Heart right ventricle (tissue), 16 donors: ENCODE results near the gene GAB1. TPM values are rescaled to one million over a fixed set of nuclear protein-coding genes. Genes with fewer than 3 reads are reported as not detected.

Experiments used
- ATAC-seq, 8 donors: fragments of 200-7000 bp; cut with Tn5 transposase; one replicate each; pipeline ENCODE4 v1.9.1; 2020; ENCODE audit warnings: mild to moderate bottlenecking in 8 of 8, moderate library complexity in 8 of 8, moderate number of reproducible peaks in 1 of 8
- DNase-seq, 2 donors: peaks; one replicate each; pipeline ENCODE4 v3.0.0-alpha.2; 2020
- H3K27ac ChIP-seq, 10 donors: fragments of 200-600 bp; sonication (generic) in 2 of 10; one replicate each; pipeline versions ENCODE4 v1.5.0 to v1.8.0; 2020 to 2022; ENCODE audit warnings: mild to moderate bottlenecking in 3 of 10
- H3K27me3 ChIP-seq, 7 donors: fragments of 200-600 bp; one replicate each; pipeline ENCODE4 v1.8.0; 2021 to 2022; ENCODE audit warnings: mild to moderate bottlenecking in 2 of 7
- H3K36me3 ChIP-seq, 9 donors: fragments of 200-600 bp; sonication (generic) in 1 of 9; one replicate each; pipeline versions ENCODE4 v1.5.0 to v1.8.0; 2020 to 2022; ENCODE audit warnings: mild to moderate bottlenecking in 2 of 9
- H3K4me1 ChIP-seq, 9 donors: fragments of 200-600 bp; sonication (generic) in 1 of 9; one replicate each; pipeline versions ENCODE4 v1.5.0 to v1.8.0; 2020 to 2022; ENCODE audit warnings: mild to moderate bottlenecking in 4 of 9
- H3K4me3 ChIP-seq, 10 donors: fragments of 200-600 bp; sonication (generic) in 2 of 10; one replicate each; pipeline versions ENCODE4 v1.5.0 to v1.8.0; 2020 to 2022; ENCODE audit warnings: mild to moderate bottlenecking in 7 of 10, moderate library complexity in 2 of 10
- H3K9me3 ChIP-seq, 11 donors: fragments of 200-600 bp in 10 of 11; sonication (generic) in 2 of 11; one replicate each; pipeline versions ENCODE4 v1.5.0 to v1.8.0; 2013 to 2022; ENCODE audit warnings: mild to moderate bottlenecking in 2 of 11, control low read depth in 1 of 11, moderate library complexity in 1 of 11
- CTCF ChIP-seq, 9 donors: fragments of 200-600 bp; sonication (generic) in 2 of 9; IDR thresholded peaks; one replicate each; pipeline versions ENCODE4 v1.5.0 to v1.8.0; 2021 to 2022; ENCODE audit warnings: antibody characterized with exemption in 9 of 9, mild to moderate bottlenecking in 5 of 9, moderate library complexity in 1 of 9
- WGBS, 2 donors: extraction: QIAGEN DNeasy Blood & Tissue Kit; methylation state at CpG; one replicate each; pipeline ENCODE4 v1.1.7; 2013; ENCODE audit warnings: inconsistent platforms in 1 of 2; 5-methylcytosine and 5-hydroxymethylcytosine counted together
- intact Hi-C, 10 donors: fragments of 100-400 bp; cut with DNase I; formaldehyde crosslinking; loops; one replicate each; pipeline versions ENCODE4 v1.11.1 to v1.14.2; 2022
- polyA plus RNA-seq, 2 donors: library from polyadenylated mRNA; stranded (reverse); fragments of 200-250 nt; gene quantifications; one replicate each; pipeline ENCODE4 v1.2.3, GENCODE V29; 2013
- total RNA-seq, 10 donors: library from RNA; stranded (reverse); fragmentation: NEBNext Ultra II Directional in 3 of 10; extraction: Animal tissue kit (Norgen Biotek cat#: 25700) in 3 of 10; gene quantifications; one replicate each; pipeline versions ENCODE4 v1.2.1 to v1.2.4, GENCODE V29; 2021 to 2023
- donor health status: Arrhythmogenic right ventricular cardiomyopathy.
- donor health status: ischemic (EF 13 %, LVEDD 7.1; RV severe dilation, severe dysfunction).
- donor health status: healthy with polysubstance abuse.
- donor health status: DM: no; HTN: yes; CAD: no.
- donor health status: DM: no; HTN: no; CAD: no.
- donor health status: ischemic (EF 25% LVEDD 6.9; RV normal size, moderate dysfunction).
- donor health status: ischemic (EF 25% LVEDD 5.7; RV mildly dilated, moderate dysfunction).
- donor health status: healthy.
- donor health status: DM: yes; HTN: yes; CAD: no.
- donor health status: Ischemic cardiomyopathy.
- donor health status: ischemic (EF 35%, LVEDD 5.7; RV mildly dilated, moderate dysfunction).
- donor health status: nonischemic (EF 11% LVEDD 7.7; RV severe dilation, severe dysfunction).
- donor health status: DM: yes; HTN: yes; CAD: no.
- donor health status: PGD.
- donor health status: ischemic (EF 29% LVEDD 5.4; RV normal size, mild dysfunction).
- donor health status: nonischemic (EF 23%, LVEDD 6.1; RV moderate dilation, normal function).

GAB1 gene
- total and polyA plus RNA-seq, 12 donors = 7.8 to 130 (median 95.3) TPM

DNA sequence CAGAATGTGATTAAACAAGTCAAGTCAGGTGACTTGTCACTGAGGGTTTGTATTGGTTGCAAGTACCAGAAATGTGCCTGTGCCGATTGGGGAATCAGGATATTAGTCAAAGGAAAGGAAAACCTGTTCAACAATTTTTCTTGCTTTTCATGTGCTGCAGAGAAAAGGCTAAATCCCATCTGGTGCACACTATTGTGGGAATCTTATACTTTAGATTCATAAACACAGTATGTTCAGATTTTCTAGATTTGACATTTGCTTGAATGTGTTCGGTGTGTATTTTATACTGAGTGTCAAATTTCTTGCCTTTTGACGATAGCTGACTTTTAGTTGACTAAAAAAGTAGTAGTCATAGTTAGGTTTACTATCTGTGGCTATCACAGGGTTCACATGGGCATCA, 37.6 kb downstream of the GAB1 start:
- Histone ChIP-seq H3K9me3 (peaks cover 0 to 7% (median 0%) of the 10 kb centered on the region in 11 donors), H3K4me3 (no peak overlapping the region), H3K36me3 (no peaks in the 10 kb centered on the region), H3K27ac (peak overlapping the region in 2 of 10 donors; percentile 4 to 23), H3K27me3 (no peaks in the 10 kb centered on the region), H3K4me1 (peaks cover 7 to 88% (median 79%) of the 10 kb centered on the region in 9 donors)
- no peak for ATAC-seq
- 61 to 73% methylated on average over 3 of the region's 3 CpGs for WGBS, 2 donors
- TF ChIP-seq CTCF (IDR thresholded peaks at IDR 0.05) = no peak
- DNase-seq = no peak
- intact Hi-C loops = no loop called here

DNA sequence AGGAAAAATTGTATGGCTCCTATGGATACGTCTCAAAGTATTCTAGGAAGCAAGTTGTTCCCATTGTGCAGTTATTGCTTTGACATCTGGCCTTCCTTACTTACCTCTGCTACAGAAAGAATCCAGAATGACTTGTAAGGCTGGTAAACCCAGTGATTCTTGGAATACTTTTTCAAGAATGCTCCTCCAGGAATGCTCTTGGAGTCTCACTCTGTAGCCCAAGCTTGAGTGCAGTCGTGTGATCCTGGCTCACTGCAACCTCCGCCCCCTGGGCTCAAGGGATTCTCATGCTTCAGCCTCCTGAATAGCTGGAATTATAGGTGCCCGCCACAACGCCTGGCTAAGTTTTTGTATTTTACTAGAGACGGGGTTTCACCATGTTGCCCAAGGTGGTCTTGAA, 38.1 kb downstream of the GAB1 start:
- Histone ChIP-seq H3K36me3 (no peaks in the 10 kb centered on the region), H3K4me3 (no peak overlapping the region), H3K4me1 (peaks cover 7 to 88% (median 80%) of the 10 kb centered on the region in 9 donors), H3K27ac (peak overlapping the region in 4 of 10 donors; percentile 23 to 70 (median 52)), H3K9me3 (peaks cover 0 to 7% (median 0%) of the 10 kb centered on the region in 11 donors), H3K27me3 (no peaks in the 10 kb centered on the region)
- ATAC-seq (no peak), DNase-seq (no peak)
- intact Hi-C loops = loop anchor here in 1 of 10 donors (5.0 kb wide), 1 partner anchor 37 kb away; the partner anchor contains the start of gene GAB1
- TF ChIP-seq CTCF (IDR thresholded peaks at IDR 0.05) = no peak
- 70 to 71% methylated on average over 6 of the region's 6 CpGs for WGBS, 2 donors

DNA sequence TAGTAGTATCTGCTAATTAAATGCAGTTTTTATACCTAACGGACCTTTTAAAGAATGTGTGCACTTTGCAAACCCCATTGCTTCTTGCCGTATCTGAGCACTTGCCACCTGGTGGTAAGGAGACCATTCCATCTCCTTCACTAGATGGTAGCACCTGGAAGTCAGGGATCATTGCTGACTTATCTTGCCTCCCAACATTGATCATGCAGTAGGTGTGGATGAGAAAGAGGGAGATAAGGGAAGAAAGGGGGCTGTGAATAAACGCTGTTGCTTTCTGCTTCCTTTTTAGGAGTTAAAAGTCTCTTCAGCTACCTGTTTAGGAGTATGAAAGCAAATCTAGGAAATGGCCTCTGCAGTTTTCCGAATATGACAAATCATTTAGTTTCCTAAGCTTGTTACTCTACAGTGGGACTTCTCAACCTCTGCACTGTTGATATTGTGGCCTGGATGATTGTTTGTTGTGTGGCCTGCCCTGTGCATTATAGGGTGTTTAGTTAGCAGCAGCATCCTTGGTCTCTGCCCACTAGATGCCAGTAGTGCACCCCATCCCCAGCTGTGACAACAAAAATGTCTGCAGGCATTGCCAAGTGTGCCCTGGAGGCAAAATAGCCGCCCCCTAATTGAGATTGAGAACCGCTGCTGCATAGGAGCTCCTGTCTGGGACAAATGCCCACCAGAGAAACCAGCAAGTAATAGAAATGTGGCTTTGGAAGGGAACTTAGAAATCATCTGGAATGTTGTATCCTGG, 38.8 kb downstream of the GAB1 start:
- H3K4me1 ChIP-seq = peaks cover 7 to 88% (median 79%) of the 10 kb centered on the region in 9 donors
- peaks cover 0 to 7% (median 0%) of the 10 kb centered on the region in 11 donors for H3K9me3 ChIP-seq
- H3K4me3 ChIP-seq = no peak overlapping the region

More for the DNA sequence above, 38.8 kb downstream of the GAB1 start:
- H3K27me3 ChIP-seq = no peaks in the 10 kb centered on the region
- no peaks in the 10 kb centered on the region for H3K36me3 ChIP-seq
- no peak for DNase-seq
- WGBS, 2 donors = 40 to 49% methylated on average over 6 of the region's 6 CpGs
- intact Hi-C loops = loop anchor here in 1 of 10 donors (5.0 kb wide), 1 partner anchor 38 kb away; the partner anchor contains the start of gene GAB1
- peak overlapping the region in 5 of 10 donors; percentile 3 to 78 (median 58) for H3K27ac ChIP-seq
- peak; percentile 44 to 83 (median 66) for ATAC-seq
- TF ChIP-seq CTCF (IDR thresholded peaks at IDR 0.05) = peak in 8 of 9 donors; percentile 15 to 53 (median 48)
